ENCODE data around the gene MICAL2.

MICAL2 gene

DNA sequence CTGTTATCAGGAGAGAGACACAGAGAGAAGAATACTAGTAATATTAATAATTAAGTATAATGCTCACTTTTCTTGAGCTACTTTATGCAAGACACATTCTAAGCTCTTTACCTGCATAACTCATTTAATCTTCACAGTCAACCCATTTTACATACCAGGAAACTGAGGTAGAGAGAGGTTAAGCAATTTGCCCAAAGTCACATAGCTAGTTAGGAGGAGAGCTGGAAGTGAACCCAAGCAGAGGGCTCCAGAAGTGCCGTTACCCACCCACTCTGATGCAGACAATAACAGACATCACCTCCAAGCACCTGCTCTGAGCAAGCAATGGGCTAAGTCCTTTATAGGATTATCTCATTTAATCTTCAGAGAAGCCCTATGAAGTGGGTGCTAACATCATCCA lies 24.8 kb downstream of the MICAL2 start:
- DNase-seq (ENCODE audit: insufficient read length, low spot score), result no peak
- no peak for TF ChIP-seq POLR2A (IDR thresholded peaks at IDR 0.05; ENCODE audit: low read depth, low read length)
- TF ChIP-seq PAX5 (IDR thresholded peaks at IDR 0.05; ENCODE audit: insufficient read depth, low read length, severe bottlenecking), result no peak
- no peak for TF ChIP-seq SPI1 (IDR thresholded peaks at IDR 0.05; ENCODE audit: low read depth, low read length)
- TF ChIP-seq POU2F2 (IDR thresholded peaks at IDR 0.05; ENCODE audit: low read depth, low read length), result no peak
- TF ChIP-seq TAF1 (IDR thresholded peaks at IDR 0.05; ENCODE audit: low read depth, low read length), result no peak
- no peak for TF ChIP-seq POLR2AphosphoS5 (IDR thresholded peaks at IDR 0.05; ENCODE audit: low read depth, low read length)
- FAIRE-seq, result no peak

- no peak for TF ChIP-seq POU2F2 (IDR thresholded peaks at IDR 0.05; ENCODE audit: low read depth, low read length)
- TF ChIP-seq POLR2AphosphoS5 (IDR thresholded peaks at IDR 0.05; ENCODE audit: low read depth, low read length), result no peak
- TF ChIP-seq SPI1 (IDR thresholded peaks at IDR 0.05; ENCODE audit: low read depth, low read length), result no peak
- TF ChIP-seq POLR2A (IDR thresholded peaks at IDR 0.05; ENCODE audit: low read depth, low read length), result no peak
- no peak for TF ChIP-seq PAX5 (IDR thresholded peaks at IDR 0.05; ENCODE audit: insufficient read depth, low read length, severe bottlenecking)
- no peak for TF ChIP-seq TAF1 (IDR thresholded peaks at IDR 0.05; ENCODE audit: low read depth, low read length)
- DNase-seq (ENCODE audit: insufficient read length, low spot score) (no peak), FAIRE-seq (no peak)
These were observed 26.8 kb downstream of the MICAL2 start for GRCh38 chr11:12137005-12137690.

DNA sequence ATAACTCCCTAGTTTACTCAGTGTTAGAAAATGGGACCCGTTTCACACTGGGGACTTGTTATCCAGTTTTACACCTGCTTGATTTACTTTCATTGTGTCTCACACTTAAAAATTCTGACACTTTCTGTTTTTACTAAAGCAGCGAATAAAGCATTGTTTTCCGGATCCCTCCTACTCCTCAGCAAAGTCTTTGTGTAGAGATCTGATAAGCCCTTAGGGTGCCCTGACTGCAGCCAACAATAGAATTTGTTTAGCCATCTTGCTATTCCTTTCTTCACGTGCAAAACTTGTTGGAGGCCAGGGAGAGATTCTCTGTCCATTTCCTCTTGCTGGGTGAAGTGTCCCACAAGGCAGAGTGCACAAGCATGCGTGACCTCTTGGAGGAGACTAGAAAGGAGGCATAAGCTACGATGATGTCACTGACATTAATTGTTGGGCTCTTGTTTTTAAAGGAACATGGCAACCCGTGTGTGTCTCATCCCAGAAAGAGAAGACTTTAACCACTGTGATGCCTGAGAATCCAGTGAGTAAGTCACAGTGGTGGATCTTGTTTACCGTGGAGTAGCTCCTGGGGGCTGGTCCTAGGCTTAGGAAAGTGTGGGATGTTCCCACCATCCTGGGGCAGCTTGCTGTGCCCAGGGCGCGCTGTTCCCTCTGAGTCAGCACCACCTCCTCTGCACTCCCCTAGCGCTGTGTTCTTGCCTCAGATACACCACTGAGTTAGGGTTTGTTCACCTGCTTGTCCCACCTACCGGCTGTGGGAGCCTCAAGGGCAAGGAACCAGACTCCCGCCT lies 27.7 kb downstream of the MICAL2 start:
- DNase-seq (ENCODE audit: insufficient read length, low spot score) (no peak), FAIRE-seq (no peak)
- TF ChIP-seq SPI1 (IDR thresholded peaks at IDR 0.05; ENCODE audit: low read depth, low read length) (no peak), POU2F2 (IDR thresholded peaks at IDR 0.05; ENCODE audit: low read depth, low read length) (no peak), TAF1 (IDR thresholded peaks at IDR 0.05; ENCODE audit: low read depth, low read length) (no peak), POLR2A (IDR thresholded peaks at IDR 0.05; ENCODE audit: low read depth, low read length) (no peak), PAX5 (IDR thresholded peaks at IDR 0.05; ENCODE audit: insufficient read depth, low read length, severe bottlenecking) (no peak), POLR2AphosphoS5 (IDR thresholded peaks at IDR 0.05; ENCODE audit: low read depth, low read length) (no peak)

- FAIRE-seq (no peak), DNase-seq (ENCODE audit: insufficient read length, low spot score) (no peak)
- no peak for TF ChIP-seq TAF1 (IDR thresholded peaks at IDR 0.05; ENCODE audit: low read depth, low read length)
- no peak for TF ChIP-seq POU2F2 (IDR thresholded peaks at IDR 0.05; ENCODE audit: low read depth, low read length)
- no peak for TF ChIP-seq SPI1 (IDR thresholded peaks at IDR 0.05; ENCODE audit: low read depth, low read length)
- no peak for TF ChIP-seq PAX5 (IDR thresholded peaks at IDR 0.05; ENCODE audit: insufficient read depth, low read length, severe bottlenecking)
- no peak for TF ChIP-seq POLR2A (IDR thresholded peaks at IDR 0.05; ENCODE audit: low read depth, low read length)
- TF ChIP-seq POLR2AphosphoS5 (IDR thresholded peaks at IDR 0.05; ENCODE audit: low read depth, low read length), result no peak
These were observed 28.9 kb downstream of the MICAL2 start for GRCh38 chr11:12139144-12139881.

GRCh38 chr11:12140186-12140793 lies 29.9 kb downstream of the MICAL2 start:
- FAIRE-seq (no peak), DNase-seq (ENCODE audit: insufficient read length, low spot score) (no peak)
- TF ChIP-seq TAF1 (IDR thresholded peaks at IDR 0.05; ENCODE audit: low read depth, low read length) (no peak), POLR2A (IDR thresholded peaks at IDR 0.05; ENCODE audit: low read depth, low read length) (no peak), PAX5 (IDR thresholded peaks at IDR 0.05; ENCODE audit: insufficient read depth, low read length, severe bottlenecking) (no peak), SPI1 (IDR thresholded peaks at IDR 0.05; ENCODE audit: low read depth, low read length) (no peak), POLR2AphosphoS5 (IDR thresholded peaks at IDR 0.05; ENCODE audit: low read depth, low read length) (no peak), POU2F2 (IDR thresholded peaks at IDR 0.05; ENCODE audit: low read depth, low read length) (no peak)

DNA sequence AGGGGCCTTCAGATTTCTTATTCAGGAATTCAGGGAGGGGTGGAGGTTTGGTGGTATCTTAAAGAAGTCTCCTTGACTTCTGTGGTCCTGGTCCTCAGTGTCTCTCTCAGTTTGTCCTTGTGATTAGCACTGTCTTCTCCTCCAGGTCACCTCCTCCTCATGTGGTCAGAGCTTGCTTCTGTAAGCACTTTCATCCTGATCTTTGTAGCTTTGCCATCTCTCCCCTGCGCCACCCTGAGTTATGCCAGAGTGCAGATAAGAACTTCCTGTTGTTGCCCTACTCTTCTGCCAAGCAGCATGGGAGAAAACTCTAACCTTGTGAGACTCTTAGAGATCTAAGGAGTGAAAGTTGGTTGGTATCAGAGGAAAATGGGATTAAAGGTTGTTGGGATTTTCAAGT lies 30.9 kb downstream of the MICAL2 start:
- FAIRE-seq, result no peak
- DNase-seq (ENCODE audit: insufficient read length, low spot score), result no peak
- TF ChIP-seq TAF1 (IDR thresholded peaks at IDR 0.05; ENCODE audit: low read depth, low read length), result no peak
- TF ChIP-seq POU2F2 (IDR thresholded peaks at IDR 0.05; ENCODE audit: low read depth, low read length), result no peak
- no peak for TF ChIP-seq PAX5 (IDR thresholded peaks at IDR 0.05; ENCODE audit: insufficient read depth, low read length, severe bottlenecking)
- TF ChIP-seq POLR2A (IDR thresholded peaks at IDR 0.05; ENCODE audit: low read depth, low read length), result no peak

GRCh38 chr11:12142176-12142575 lies 31.8 kb downstream of the MICAL2 start:
- DNase-seq (ENCODE audit: insufficient read length, low spot score) (no peak), FAIRE-seq (no peak)

DNA sequence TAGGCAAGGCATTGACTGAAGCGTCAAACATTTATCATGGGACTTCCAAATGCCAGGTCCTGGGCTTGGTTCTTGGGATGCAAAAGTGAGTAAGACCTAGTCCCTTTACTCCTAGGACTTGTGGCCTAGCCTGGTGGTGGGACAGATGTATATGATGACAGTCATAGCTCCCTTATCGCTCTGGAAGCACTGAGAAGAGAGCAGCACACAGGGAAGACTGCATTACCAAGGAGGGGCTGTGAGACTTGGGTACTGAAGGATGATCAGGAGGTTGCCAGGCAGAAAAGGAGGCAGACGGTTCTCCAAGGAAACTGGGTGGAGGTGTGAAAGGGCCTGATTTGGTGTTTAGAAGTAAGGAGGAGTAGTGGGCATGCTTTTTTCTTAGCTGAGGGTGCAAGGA lies 32.5 kb downstream of the MICAL2 start:
- DNase-seq (ENCODE audit: insufficient read length, low spot score), result no peak
- TF ChIP-seq SPI1 (IDR thresholded peaks at IDR 0.05; ENCODE audit: low read depth, low read length), result no peak
- TF ChIP-seq TAF1 (IDR thresholded peaks at IDR 0.05; ENCODE audit: low read depth, low read length), result no peak
- TF ChIP-seq POU2F2 (IDR thresholded peaks at IDR 0.05; ENCODE audit: low read depth, low read length), result no peak
- no peak for TF ChIP-seq PAX5 (IDR thresholded peaks at IDR 0.05; ENCODE audit: insufficient read depth, low read length, severe bottlenecking)
- no peak for TF ChIP-seq POLR2A (IDR thresholded peaks at IDR 0.05; ENCODE audit: low read depth, low read length)
- no peak for TF ChIP-seq POLR2AphosphoS5 (IDR thresholded peaks at IDR 0.05; ENCODE audit: low read depth, low read length)
- no peak for FAIRE-seq

More at GRCh38 chr11:12142176-12142575, 31.8 kb downstream of the MICAL2 start:
- TF ChIP-seq POLR2A (IDR thresholded peaks at IDR 0.05; ENCODE audit: low read depth, low read length) (no peak), TAF1 (IDR thresholded peaks at IDR 0.05; ENCODE audit: low read depth, low read length) (no peak)
